ENCODE measurements around the gene TTC7B.

GRCh38 chr14:90839024-90839888 is 23.0 kb upstream of the TTC7B start:
- no peak for TF ChIP-seq SUZ12 (IDR thresholded peaks at IDR 0.05; ENCODE audit: extremely low read depth, insufficient read depth, insufficient read length)
- no peak for TF ChIP-seq YY1 (IDR thresholded peaks at IDR 0.05; ENCODE audit: insufficient read depth, insufficient read length)

Measured in NT2/D1 (cell line).